Measurements from ENCODE around the gene ULK1. TPM values are rescaled to one million over a fixed set of nuclear protein-coding genes. Genes with fewer than 3 reads are reported as not detected.
A peak's percentile ranks its signal among the peaks of the same experiment; 100 is the strongest.

The ULK1 gene
- total and polyA plus RNA-seq, 8 donors: 23.3 to 106 (median 54.2) TPM

DNA sequence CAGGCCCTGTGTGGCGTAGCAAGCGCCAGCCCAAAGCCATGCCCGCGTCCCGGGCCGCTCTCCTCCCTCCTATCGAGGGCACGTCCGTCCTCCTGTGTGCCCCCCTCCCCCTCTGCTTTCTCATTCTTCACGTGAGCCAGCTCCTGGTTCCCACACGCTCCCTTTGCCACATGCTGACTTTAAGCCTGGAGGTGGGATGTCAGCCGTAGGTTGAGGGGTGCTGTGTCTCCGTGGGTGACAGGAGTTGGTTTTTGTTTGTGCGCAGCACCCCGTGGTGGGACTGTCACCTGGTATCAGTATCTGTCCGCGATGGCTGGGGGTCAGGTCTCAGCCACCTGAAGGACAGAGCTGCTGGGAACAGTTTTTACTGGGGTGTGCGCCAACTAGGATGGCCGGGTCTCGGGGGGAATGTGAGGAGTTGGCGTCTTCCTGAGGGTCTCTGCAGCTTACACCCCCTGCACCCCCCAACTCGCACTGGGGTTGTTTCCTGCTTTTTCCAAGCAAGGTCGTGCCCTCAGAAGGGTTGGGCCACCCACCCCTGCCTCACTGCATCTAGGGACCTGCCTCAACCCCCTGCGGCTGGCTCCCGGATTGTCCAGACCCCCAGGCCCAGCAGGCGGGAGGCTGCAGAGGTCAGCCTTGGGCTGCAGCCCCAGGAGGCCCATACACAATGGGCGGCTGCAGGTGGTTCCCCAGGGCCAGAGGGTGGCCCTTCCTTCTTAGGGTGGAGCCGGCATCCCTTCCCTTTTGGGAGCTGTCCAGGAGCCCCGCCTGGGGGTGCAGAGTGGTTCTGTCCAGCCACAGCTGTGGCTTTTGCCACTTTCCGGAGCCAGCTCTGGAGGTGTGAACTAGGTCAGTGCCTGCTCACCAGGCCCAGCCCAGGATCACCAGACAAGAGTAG lies 7.3 kb downstream of the ULK1 start:
- Histone ChIP-seq H3K27me3 (no peaks in the 10 kb centered on the region), H3K36me3 (peaks cover 0 to 5% (median 2%) of the 10 kb centered on the region in 3 donors), H3K4me3 (no peak overlapping the region), H3K27ac (no peak overlapping the region), H3K9me3 (no peaks in the 10 kb centered on the region), H3K4me1 (peaks cover 5 to 21% (median 7%) of the 10 kb centered on the region in 3 donors)
- peak in 3 of 4 donors; percentile 17 to 48 (median 26) for ATAC-seq
- WGBS, 2 donors: 66 to 67% methylated on average over 28 to 30 of the region's 30 CpGs
- intact Hi-C loops (cut with DNase I): no loop called here
- no peak for FAIRE-seq
- TF ChIP-seq, protein P1, sequence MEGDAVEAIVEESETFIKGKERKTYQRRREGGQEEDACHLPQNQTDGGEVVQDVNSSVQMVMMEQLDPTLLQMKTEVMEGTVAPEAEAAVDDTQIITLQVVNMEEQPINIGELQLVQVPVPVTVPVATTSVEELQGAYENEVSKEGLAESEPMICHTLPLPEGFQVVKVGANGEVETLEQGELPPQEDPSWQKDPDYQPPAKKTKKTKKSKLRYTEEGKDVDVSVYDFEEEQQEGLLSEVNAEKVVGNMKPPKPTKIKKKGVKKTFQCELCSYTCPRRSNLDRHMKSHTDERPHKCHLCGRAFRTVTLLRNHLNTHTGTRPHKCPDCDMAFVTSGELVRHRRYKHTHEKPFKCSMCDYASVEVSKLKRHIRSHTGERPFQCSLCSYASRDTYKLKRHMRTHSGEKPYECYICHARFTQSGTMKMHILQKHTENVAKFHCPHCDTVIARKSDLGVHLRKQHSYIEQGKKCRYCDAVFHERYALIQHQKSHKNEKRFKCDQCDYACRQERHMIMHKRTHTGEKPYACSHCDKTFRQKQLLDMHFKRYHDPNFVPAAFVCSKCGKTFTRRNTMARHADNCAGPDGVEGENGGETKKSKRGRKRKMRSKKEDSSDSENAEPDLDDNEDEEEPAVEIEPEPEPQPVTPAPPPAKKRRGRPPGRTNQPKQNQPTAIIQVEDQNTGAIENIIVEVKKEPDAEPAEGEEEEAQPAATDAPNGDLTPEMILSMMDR (IDR thresholded peaks at IDR 0.05): no peak
- peak in 5 of 6 donors; percentile 47 to 80 (median 54) for DNase-seq

DNA sequence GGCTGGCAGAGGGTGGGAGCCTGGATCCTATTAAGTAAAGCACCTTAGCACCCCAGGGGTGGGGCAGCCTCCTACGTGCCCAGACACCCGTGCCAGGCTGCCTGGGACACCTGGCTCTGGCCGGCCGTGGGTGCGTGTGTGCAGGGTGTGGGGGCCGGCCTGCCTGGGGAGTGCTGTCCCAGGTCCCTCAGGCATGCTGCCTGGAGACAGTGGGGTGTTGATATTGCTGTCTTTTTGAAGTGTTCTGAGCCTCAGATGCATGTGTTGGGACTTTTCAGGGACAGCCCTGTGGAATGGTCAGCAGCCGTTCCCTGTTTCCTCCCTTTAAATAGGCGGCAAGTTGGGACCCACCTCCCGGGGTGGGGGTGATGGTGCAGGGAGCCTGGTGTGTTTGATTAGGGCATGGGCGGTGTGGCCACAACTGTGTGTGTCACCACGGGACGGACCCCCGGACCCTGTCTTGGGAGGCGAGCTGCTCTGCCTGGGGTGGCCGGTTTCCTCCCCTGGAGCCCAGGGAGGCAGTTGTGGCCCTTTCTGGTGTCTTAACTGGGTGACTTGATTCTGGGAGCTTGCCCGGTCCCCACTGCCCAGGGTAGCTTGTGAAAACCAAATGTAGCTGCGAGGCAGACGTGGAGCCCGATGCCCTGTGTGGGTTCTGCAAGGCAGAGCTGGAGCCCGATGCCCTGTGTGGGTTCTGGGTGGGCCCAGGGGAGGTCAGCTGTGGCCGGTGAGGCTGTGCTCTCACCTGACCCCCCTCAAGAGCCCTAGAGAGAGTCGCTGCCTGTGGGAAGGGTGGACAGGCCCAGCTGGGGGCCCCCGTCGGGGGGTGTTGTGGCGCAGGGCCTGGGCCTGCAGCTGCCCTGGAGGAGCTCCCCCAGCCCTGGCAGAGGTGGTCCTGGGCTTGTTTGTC lies 8.2 kb downstream of the ULK1 start:
- 74 to 75% methylated on average over 24 to 25 of the region's 25 CpGs for WGBS, 2 donors
- Histone ChIP-seq H3K27me3 (no peaks in the 10 kb centered on the region), H3K4me3 (no peak overlapping the region), H3K9me3 (no peaks in the 10 kb centered on the region), H3K27ac (no peak overlapping the region), H3K4me1 (peaks cover 0 to 15% (median 5%) of the 10 kb centered on the region in 3 donors), H3K36me3 (peaks cover 0 to 14% (median 7%) of the 10 kb centered on the region in 3 donors)
- peak in 4 of 6 donors; percentile 9 to 62 (median 43) for DNase-seq
- intact Hi-C loops (cut with DNase I): no loop called here
- FAIRE-seq: no peak
- ATAC-seq: peak in 1 of 4 donors; percentile 4
- TF ChIP-seq, protein P1 (IDR thresholded peaks at IDR 0.05): no peak

DNA sequence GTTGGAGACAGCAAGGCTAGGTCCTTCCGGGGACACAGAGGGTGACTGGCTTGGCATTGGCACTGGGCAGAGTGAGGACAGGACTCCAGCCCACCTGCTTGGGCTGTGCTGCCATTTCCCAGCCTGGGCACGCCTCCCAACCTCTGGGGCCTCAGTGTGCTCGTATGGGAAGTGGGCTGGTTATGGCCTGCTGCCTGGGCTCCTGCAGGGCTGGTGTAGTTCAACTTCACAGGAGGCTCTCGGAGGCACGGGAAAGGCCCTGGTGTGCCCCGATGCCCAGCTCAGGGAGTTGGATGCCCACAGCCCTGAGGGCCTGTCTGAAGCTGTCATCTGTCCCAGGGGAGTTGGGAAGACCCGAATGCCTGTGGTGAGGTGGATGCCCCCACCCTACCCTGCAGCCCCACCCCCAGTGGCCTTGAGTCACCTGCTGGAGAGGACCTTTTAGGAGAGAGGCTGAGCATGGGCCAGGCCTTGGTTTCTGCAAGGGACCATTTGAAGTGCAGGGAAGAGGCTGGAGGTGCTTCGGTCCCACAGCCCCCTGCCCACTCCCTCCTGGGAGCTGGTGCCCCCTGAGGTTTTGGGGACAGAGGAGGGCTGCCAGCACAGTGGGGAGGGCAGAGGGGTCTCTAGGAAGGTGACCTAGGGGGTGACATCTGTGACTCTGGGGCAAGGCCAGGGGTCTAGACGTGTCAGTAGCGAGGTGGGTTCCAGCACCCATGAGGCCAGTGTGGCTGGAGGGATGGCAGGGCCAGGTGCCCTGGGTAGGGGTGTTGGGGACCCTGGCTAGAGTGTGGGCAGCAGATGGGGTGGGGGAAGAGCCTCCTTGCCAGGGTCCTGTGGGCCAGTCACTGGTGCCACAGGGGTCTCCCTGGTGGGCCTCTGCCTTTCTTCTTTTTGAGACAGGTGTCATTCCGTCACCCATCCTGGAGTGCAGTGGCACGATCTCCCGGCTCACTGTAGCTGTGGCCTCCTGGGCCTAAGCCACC lies 9.1 kb downstream of the ULK1 start:
- TF ChIP-seq, protein P1 (IDR thresholded peaks at IDR 0.05): no peak
- no peaks in the 10 kb centered on the region for H3K9me3 ChIP-seq
- H3K36me3 ChIP-seq: peaks cover 0 to 24% (median 10%) of the 10 kb centered on the region in 3 donors
- H3K4me1 ChIP-seq: peaks cover 0 to 9% (median 0%) of the 10 kb centered on the region in 3 donors
- H3K4me3 ChIP-seq: no peak overlapping the region
- no peak overlapping the region for H3K27ac ChIP-seq
- H3K27me3 ChIP-seq: no peaks in the 10 kb centered on the region
- ATAC-seq: no peak
- intact Hi-C loops (cut with DNase I): no loop called here
- peak in 3 of 6 donors; percentile 17 to 72 (median 22) for DNase-seq
- FAIRE-seq: no peak
- 81 to 83% methylated on average over 12 to 13 of the region's 13 CpGs for WGBS, 2 donors

DNA sequence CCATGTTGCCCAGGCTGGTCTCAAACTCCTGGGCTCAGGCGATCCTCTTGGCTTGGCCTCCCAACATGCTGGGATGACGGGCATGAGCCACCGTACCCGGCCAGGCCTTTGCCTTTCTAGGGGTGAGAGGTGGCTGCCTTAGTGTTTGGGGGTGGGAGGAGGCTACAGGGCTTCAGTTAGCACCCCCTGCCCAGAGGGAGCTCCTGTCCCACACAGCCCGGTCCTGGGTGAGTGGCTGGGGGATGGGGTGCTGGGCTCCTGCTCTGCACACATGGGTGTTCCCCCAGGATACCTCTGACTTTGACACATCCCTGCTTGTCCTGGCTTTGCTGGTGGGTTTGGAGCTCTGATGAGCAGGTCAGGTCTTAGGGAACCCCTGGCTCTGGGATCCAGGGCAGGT lies 9.9 kb downstream of the ULK1 start:
- no peak for ATAC-seq
- Histone ChIP-seq H3K9me3 (no peaks in the 10 kb centered on the region), H3K27me3 (no peaks in the 10 kb centered on the region), H3K36me3 (peaks cover 0 to 32% (median 17%) of the 10 kb centered on the region in 3 donors), H3K27ac (no peak overlapping the region), H3K4me3 (no peak overlapping the region), H3K4me1 (peaks cover 0 to 9% (median 0%) of the 10 kb centered on the region in 3 donors)
- intact Hi-C loops (cut with DNase I): no loop called here
- WGBS, 2 donors: 92 to 94% methylated on average over 5 of the region's 5 CpGs
- peak in 3 of 6 donors; percentile 9 to 68 (median 20) for DNase-seq
- no peak for FAIRE-seq
- TF ChIP-seq, protein P1 (IDR thresholded peaks at IDR 0.05): no peak

Measured in pancreas (tissue), 10 donors.